ENCODE measurements around the gene WNK4. TPM values are rescaled to one million over a fixed set of nuclear protein-coding genes. Genes with fewer than 3 reads are reported as not detected.

WNK4 gene
- total RNA-seq, 1 donor from 2014 or later = 11.3 TPM

DNA sequence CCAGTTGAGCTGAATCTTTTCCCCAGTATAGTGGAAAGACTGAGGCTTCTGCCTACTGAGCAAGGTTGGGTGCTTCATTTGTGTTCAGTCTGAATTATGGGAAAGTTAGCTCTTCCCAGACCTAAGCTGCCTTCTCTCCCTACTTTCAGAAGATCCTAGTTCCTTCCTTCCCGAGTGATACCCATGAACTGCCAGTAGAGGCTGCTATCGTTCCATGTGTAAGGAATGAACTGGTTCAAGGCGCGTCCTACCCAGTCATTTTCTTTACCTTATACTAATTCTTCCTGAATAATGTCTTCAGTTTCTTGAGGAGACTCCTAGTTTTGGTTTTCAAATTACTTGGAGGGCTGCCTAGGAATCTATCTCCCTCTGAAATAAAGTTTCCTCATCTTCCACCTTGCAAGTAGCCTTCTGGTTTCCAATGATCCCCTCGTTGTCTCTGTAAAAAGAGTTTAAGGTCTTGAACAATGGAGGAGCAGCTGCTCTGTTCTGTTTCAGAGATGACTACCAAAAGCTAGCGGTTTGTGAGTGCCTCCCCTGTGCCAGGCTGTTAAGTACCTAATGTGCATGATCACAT lies 63.0 kb downstream of the WNK4 start:
- peak; percentile 100 for TF ChIP-seq CTCF (conservative IDR thresholded peaks at IDR 0.05; ENCODE audit: low read depth, low read length)
- H3K4me3 ChIP-seq (ENCODE audit: low read depth, low read length) = no peak overlapping the region
- no peak for DNase-seq (ENCODE audit: low read depth)

DNA sequence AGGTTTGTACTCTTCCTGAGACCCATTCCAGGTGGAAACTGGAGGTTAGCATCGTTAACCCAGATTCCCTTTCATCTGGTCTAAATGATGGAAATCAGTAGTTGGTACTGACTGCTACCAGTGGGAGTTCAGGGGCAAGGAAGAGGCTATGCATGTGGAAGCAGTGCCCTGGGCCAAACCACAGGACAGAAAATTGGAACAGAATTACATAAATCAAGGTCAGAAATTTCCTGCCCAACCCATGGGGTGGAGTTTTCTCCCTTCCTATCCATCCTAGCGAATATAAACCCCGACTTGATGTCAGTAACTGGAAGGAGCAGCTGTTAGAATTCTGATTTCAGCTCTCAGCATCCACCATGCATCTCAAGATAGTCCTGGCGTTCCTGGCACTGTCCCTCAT lies 63.9 kb downstream of the WNK4 start, which contains the start of gene AOC2:
AOC2 (plus strand) TSS at position 310 of the 400 bp plus-strand sequence; CDS start at position 357, 47 bp downstream.
- no peak for TF ChIP-seq CTCF (conservative IDR thresholded peaks at IDR 0.05; ENCODE audit: low read depth, low read length)
- H3K4me3 ChIP-seq (ENCODE audit: low read depth, low read length) = no peak within 1 kb of the TSS
- DNase-seq (ENCODE audit: low read depth) = no peak

DNA sequence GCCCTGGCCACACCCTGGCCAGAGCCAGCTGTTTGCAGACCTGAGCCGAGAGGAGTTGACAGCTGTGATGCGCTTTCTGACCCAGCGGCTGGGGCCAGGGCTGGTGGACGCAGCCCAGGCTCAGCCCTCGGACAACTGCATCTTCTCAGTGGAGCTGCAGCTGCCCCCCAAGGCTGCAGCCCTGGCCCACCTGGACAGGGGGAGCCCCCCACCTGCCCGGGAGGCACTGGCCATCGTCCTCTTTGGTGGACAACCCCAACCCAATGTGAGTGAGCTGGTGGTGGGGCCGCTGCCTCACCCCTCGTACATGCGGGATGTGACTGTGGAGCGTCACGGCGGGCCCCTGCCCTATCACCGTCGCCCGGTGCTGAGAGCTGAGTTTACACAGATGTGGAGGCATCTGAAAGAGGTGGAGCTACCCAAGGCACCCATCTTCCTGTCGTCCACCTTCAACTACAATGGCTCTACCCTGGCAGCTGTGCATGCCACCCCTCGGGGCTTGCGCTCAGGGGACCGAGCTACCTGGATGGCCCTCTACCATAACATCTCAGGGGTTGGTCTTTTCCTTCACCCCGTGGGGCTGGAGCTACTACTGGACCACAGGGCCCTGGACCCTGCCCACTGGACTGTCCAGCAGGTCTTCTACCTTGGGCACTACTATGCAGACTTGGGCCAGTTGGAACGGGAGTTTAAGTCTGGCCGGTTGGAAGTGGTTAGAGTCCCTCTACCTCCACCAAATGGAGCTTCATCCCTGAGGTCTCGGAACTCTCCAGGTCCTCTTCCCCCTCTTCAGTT lies 64.5 kb downstream of the WNK4 start:
- no peak overlapping the region for H3K4me3 ChIP-seq (ENCODE audit: low read depth, low read length)
- DNase-seq (ENCODE audit: low read depth) = no peak
- no peak for TF ChIP-seq CTCF (conservative IDR thresholded peaks at IDR 0.05; ENCODE audit: low read depth, low read length)

DNA sequence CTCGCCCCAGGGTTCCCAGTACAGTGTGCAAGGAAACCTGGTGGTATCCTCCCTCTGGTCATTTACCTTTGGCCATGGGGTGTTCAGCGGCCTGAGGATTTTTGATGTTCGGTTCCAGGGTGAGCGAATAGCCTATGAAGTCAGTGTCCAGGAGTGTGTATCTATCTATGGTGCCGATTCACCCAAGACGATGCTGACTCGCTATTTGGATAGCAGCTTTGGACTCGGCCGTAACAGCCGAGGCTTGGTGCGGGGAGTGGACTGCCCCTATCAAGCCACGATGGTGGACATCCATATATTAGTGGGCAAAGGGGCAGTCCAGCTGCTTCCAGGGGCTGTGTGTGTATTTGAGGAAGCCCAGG lies 65.1 kb downstream of the WNK4 start:
- no peak for DNase-seq (ENCODE audit: low read depth)
- H3K4me3 ChIP-seq (ENCODE audit: low read depth, low read length) = no peak overlapping the region
- TF ChIP-seq CTCF (conservative IDR thresholded peaks at IDR 0.05; ENCODE audit: low read depth, low read length) = no peak

GRCh38 chr17:42845918-42846593 lies 65.6 kb downstream of the WNK4 start:
- no peak for TF ChIP-seq CTCF (conservative IDR thresholded peaks at IDR 0.05; ENCODE audit: low read depth, low read length)
- H3K4me3 ChIP-seq (ENCODE audit: low read depth, low read length) = no peak overlapping the region
- no peak for DNase-seq (ENCODE audit: low read depth)

Other genes starting within 250 kb of the WNK4 start
- gene NAGLU, start 244.4 kb upstream of the WNK4 start, total RNA-seq = 25.2 and 28.8 TPM in 2 replicates
- gene HSD17B1, start 227.7 kb upstream of the WNK4 start, total RNA-seq = 0.75 and 0.94 TPM in 2 replicates
- gene COASY, start 218.5 kb upstream of the WNK4 start, total RNA-seq = 49.4 and 58.2 TPM in 2 replicates
- gene MLX, start 213.5 kb upstream of the WNK4 start, total RNA-seq = 15.7 and 47.6 TPM in 2 replicates
- gene PSMC3IP, start 202.9 kb upstream of the WNK4 start, total RNA-seq = 23.8 and 25.9 TPM in 2 replicates
- gene RETREG3, start 171.2 kb upstream of the WNK4 start, total RNA-seq = 38.0 and 38.2 TPM in 2 replicates
- gene TUBG1, start 170.9 kb upstream of the WNK4 start, total RNA-seq = 96.1 and 142 TPM in 2 replicates
- gene TUBG2, start 121.3 kb upstream of the WNK4 start, total RNA-seq = 8.2 and 14.2 TPM in 2 replicates
- 8.5 and 19.1 TPM in 2 replicates for gene PLEKHH3, start 103.6 kb upstream of the WNK4 start, total RNA-seq
- 3.0 and 6.5 TPM in 2 replicates for gene CCR10, start 98.8 kb upstream of the WNK4 start, total RNA-seq
- 4.1 and 11.8 TPM in 2 replicates for gene CNTNAP1, start 98.1 kb upstream of the WNK4 start, total RNA-seq
- 6.9 and 14.4 TPM in 2 replicates for gene EZH1, start 35.6 kb upstream of the WNK4 start, total RNA-seq
- gene RAMP2, start 19.4 kb upstream of the WNK4 start, total RNA-seq = 1.0 and 4.3 TPM in 2 replicates
- 90.1 and 136 TPM in 2 replicates for gene VPS25, start 7.2 kb upstream of the WNK4 start, total RNA-seq
- gene COA3, start 18.1 kb downstream of the WNK4 start, total RNA-seq = 85.6 and 95.0 TPM in 2 replicates
- gene CNTD1, start 18.3 kb downstream of the WNK4 start, total RNA-seq = not detected in 2 replicates
- gene BECN1, start 43.7 kb downstream of the WNK4 start, total RNA-seq = 52.2 and 68.4 TPM in 2 replicates
- 126 and 190 TPM in 2 replicates for gene PSME3, start 52.8 kb downstream of the WNK4 start, total RNA-seq
- 0.22 TPM in 1 of 2 replicates, not detected in the other for gene AOC2, start 64.0 kb downstream of the WNK4 start, total RNA-seq
- gene AOC3, start 70.6 kb downstream of the WNK4 start, total RNA-seq = not detected in 2 replicates
- not detected in 2 replicates for gene G6PC1, start 120.2 kb downstream of the WNK4 start, total RNA-seq
- 23.0 and 39.1 TPM in 2 replicates for gene AARSD1, start 183.8 kb downstream of the WNK4 start, total RNA-seq
- gene PTGES3L, start 199.5 kb downstream of the WNK4 start, total RNA-seq = 1.3 and 2.5 TPM in 2 replicates
- gene RUNDC1, start 200.0 kb downstream of the WNK4 start, total RNA-seq = 8.1 and 14.0 TPM in 2 replicates
- gene RPL27, start 217.8 kb downstream of the WNK4 start, total RNA-seq = 1,399 and 1,932 TPM in 2 replicates
- gene IFI35, start 226.2 kb downstream of the WNK4 start, total RNA-seq = 17.6 and 21.2 TPM in 2 replicates
- gene VAT1, start 241.8 kb downstream of the WNK4 start, total RNA-seq = 205 and 243 TPM in 2 replicates
- gene RND2, start 244.6 kb downstream of the WNK4 start, total RNA-seq = 0.36 and 0.40 TPM in 2 replicates

All from epithelial cell of proximal tubule (primary cell).